SH-SY5Y (cell line): ENCODE results near the gene MFN2.

Experiments
- GATA2 ChIP-seq: IDR thresholded peaks from 2 replicates; pipeline ENCODE4 v1.6.1; 2011; ENCODE audit warnings: mild to moderate bottlenecking, low read depth, low read length
- GATA3 ChIP-seq: IDR thresholded peaks from 2 replicates; pipeline ENCODE4 v1.6.1; 2011; ENCODE audit warnings: low read depth, mild to moderate bottlenecking, low read length, moderate library complexity

DNA sequence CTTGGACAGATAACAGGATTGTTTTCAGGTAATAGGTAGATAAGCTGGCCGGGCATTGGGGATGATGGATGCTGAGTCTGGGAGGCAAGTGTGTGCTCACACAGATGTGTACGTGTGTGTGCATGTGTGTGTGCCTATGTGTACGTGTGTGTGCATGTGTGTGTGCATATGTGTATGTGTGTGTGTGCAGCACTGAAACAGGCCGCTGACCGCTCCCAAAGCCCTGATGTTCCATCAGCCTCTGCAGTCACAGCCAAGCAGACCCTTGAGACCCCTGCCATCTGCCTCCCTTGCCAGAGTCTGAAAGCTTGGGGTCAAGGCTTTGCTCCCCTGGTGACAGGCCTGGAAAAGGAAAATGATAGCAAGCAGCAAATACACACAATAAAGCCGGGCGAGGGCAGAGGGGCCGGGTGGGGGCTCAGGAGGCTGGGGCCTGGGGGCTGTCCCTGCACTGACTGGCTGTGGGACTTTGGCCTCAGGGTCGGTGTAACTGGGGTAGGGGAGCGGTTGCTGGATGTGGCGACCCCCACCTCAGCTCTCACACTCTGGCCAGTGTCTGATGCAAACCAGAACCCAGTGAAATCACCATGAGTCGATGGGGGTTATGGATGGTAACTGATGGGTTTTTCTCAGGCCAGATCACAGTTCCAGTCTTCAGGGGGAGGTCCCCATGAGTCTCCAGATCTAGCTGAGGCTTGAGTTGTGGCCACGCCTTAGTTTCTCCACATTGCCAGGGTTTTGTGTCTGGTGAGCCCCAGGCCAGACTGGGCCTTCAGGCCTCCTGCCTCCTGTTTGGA lies 73.7 kb downstream of the MFN2 start:
- TF ChIP-seq GATA2 (no peak), GATA3 (no peak)
